Keratinocyte (primary cell): Measurements from ENCODE around the gene TSC22D3. TPM values are rescaled to one million over a fixed set of nuclear protein-coding genes. Genes with fewer than 3 reads are reported as not detected.

ENCODE experiments used
- DNase-seq: peaks from one replicate; pipeline ENCODE4 v3.0.0-alpha.2; 2011; ENCODE audit warnings: low read depth, missing footprints, low spot score
- FAIRE-seq: peaks from 2 replicates; lab custom pipeline; 2011; peaks lifted over from hg19 to GRCh38; lab: Jason Lieb, UNC
- H2AFZ ChIP-seq: 2 replicates; pipeline ENCODE4 v1.6.0; 2012; ENCODE audit warnings: low read length, control low read depth, inconsistent platforms; ENCODE audit not compliant: control insufficient read depth
- H3K27ac ChIP-seq: 2 replicates; pipeline ENCODE4 v1.5.1; 2011; ENCODE audit warnings: low read length; ENCODE audit not compliant: control insufficient read depth, insufficient read depth
- H3K27me3 ChIP-seq: 3 replicates; pipeline ENCODE4 v1.6.0; 2011; ENCODE audit warnings: low read length; ENCODE audit not compliant: control insufficient read depth, insufficient read depth; ENCODE audit errors: extremely low read depth
- H3K36me3 ChIP-seq, 2 experiments: 2 replicates in 1 of 2; 3 replicates in 1 of 2; pipeline ENCODE4 v1.5.1; 2011; ENCODE audit warnings: low read length in 2 of 2, mild to moderate bottlenecking in 1 of 2; ENCODE audit not compliant: control insufficient read depth in 2 of 2, insufficient read depth in 2 of 2; ENCODE audit errors: extremely low read depth in 1 of 2
- H3K4me1 ChIP-seq: 3 replicates; pipeline ENCODE4 v1.5.1; 2011; ENCODE audit warnings: low read length; ENCODE audit not compliant: control insufficient read depth, insufficient read depth; ENCODE audit errors: extremely low read depth
- H3K4me2 ChIP-seq: 3 replicates; pipeline ENCODE4 v1.6.0; 2011; ENCODE audit warnings: low read depth, low read length; ENCODE audit not compliant: control insufficient read depth, insufficient read depth; ENCODE audit errors: extremely low read depth
- H3K4me3 ChIP-seq, 3 experiments: fragments of 200-600 bp in 1 of 3; sonication (generic) in 1 of 3; 2 replicates in 2 of 3; 3 replicates in 1 of 3; pipeline ENCODE4 v1.5.1; 2011 to 2016; ENCODE audit warnings: low read length in 3 of 3, mild to moderate bottlenecking in 3 of 3, control low read depth in 2 of 3, inconsistent platforms in 1 of 3, low read depth in 1 of 3, mixed read lengths in 1 of 3, mixed run types in 1 of 3, moderate library complexity in 1 of 3; ENCODE audit not compliant: control insufficient read depth in 2 of 3, insufficient read depth in 2 of 3; ENCODE audit errors: extremely low read depth in 1 of 3
- H3K79me2 ChIP-seq: 2 replicates; pipeline ENCODE4 v1.6.0; 2012; ENCODE audit warnings: low read length; ENCODE audit not compliant: control insufficient read depth, insufficient read depth
- H3K9ac ChIP-seq: 3 replicates; pipeline ENCODE4 v1.6.0; 2011; ENCODE audit warnings: low read length; ENCODE audit not compliant: control insufficient read depth, insufficient read depth; ENCODE audit errors: extremely low read depth
- H3K9me1 ChIP-seq: 3 replicates; pipeline ENCODE4 v1.6.0; 2011; ENCODE audit warnings: low read length; ENCODE audit not compliant: control insufficient read depth, insufficient read depth; ENCODE audit errors: extremely low read depth
- H3K9me3 ChIP-seq: 2 replicates; pipeline ENCODE4 v1.5.1; 2012; ENCODE audit warnings: low read depth, low read length; ENCODE audit not compliant: control insufficient read depth
- H4K20me1 ChIP-seq: 3 replicates; pipeline ENCODE4 v1.6.0; 2011; ENCODE audit warnings: low read length; ENCODE audit not compliant: control insufficient read depth, insufficient read depth; ENCODE audit errors: extremely low read depth
- CTCF ChIP-seq, 3 experiments: IDR thresholded peaks in 1 of 3; conservative IDR thresholded peaks in 1 of 3; optimal IDR thresholded peaks in 1 of 3; 2 replicates in 2 of 3; 3 replicates in 1 of 3; pipeline versions ENCODE3 to v1.5.1; 2011; ENCODE audit warnings: low read length in 3 of 3, mild to moderate bottlenecking in 3 of 3, moderate library complexity in 2 of 3, control low read depth in 1 of 3, inconsistent platforms in 1 of 3; ENCODE audit not compliant: insufficient read depth in 2 of 3; ENCODE audit errors: extremely low read depth in 1 of 3
- EZH2 ChIP-seq: IDR thresholded peaks from one replicate; pipeline ENCODE4 v1.6.1; 2012; ENCODE audit warnings: inconsistent platforms, mild to moderate bottlenecking, low read length, moderate library complexity
- dilution Hi-C: fragments of 300-500 bp; cut with MboI; formaldehyde crosslinking; loops from one replicate; pipeline ENCODE4 v1.7.0; 2020; ENCODE audit warnings: low sequenced_read_pairs; ENCODE audit not compliant: extremely low pct_ligation_motif_present
- polyA plus RNA-seq, 5 experiments: library from polyadenylated mRNA; depleted of rRNA in 3 of 5; stranded (reverse) in 3 of 5; stranded (forward) in 1 of 5; unstranded in 1 of 5; fragments of >200 nt; gene quantifications; 1 replicate in 1 of 5; 2 replicates in 3 of 5; 3 replicates in 1 of 5; pipeline versions ENCODE4 v1.2.1 to v1.2.3, GENCODE V29; 2011 to 2012; ENCODE audit warnings: missing spikeins in 2 of 5, low read depth in 1 of 5, low replicate concordance in 1 of 5

Gene TSC22D3
- polyA plus RNA-seq, 1 donor (not counting 4 experiments of a cell fraction or from before 2014, with no cell fraction given): 48.5 TPM

- Histone ChIP-seq H3K36me3 (no peaks in the 10 kb centered on the region), H3K9me3 (no peaks in the 10 kb centered on the region), H3K27ac (no peak overlapping the region), H3K4me3 (no peak overlapping the region), H4K20me1 (no peaks in the 10 kb centered on the region), H3K27me3 (no peaks in the 10 kb centered on the region), H3K9ac (no peak overlapping the region), H2AFZ (no peak overlapping the region), H3K4me2 (no peak overlapping the region), H3K9me1 (no peaks in the 10 kb centered on the region), H3K79me2 (no peaks in the 10 kb centered on the region), H3K4me1 (peaks cover 26% of the 10 kb centered on the region)
- TF ChIP-seq EZH2 (no peak), CTCF (optimal IDR thresholded peaks at IDR 0.05 in 1 of 3, IDR thresholded peaks at IDR 0.05 in 1 of 3, conservative IDR thresholded peaks at IDR 0.05 in 1 of 3; ENCODE audit: extremely low read depth in 1 of 3, insufficient read depth in 2 of 3, low read length in 3 of 3) (no peak)
- FAIRE-seq: no peak
- dilution Hi-C loops: no loop called here
- no peak for DNase-seq
Measured at GRCh38 chrX:107739541-107739940, 36.0 kb downstream of the TSC22D3 start.

DNA sequence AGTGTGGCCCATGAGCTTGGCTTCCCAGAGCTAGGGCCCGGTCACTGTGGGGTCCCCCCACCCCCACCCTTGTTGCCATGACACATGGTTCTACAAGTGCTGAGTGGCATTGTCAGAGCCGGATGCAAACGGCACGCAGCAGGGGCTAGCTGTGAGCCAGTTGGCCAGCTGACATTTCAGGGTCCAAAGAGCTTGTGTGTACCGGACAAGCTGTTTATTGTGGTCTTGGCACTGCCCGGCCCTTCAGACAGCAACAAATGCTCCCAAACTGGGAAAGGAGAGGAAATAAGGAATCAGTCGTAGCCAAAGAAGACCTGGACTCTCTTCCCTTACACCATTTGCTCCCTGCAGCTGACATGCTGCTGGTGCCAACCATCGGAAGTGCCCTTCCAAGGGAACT is 36.8 kb downstream of the TSC22D3 start:
- Histone ChIP-seq H3K36me3 (no peaks in the 10 kb centered on the region), H3K4me3 (no peak overlapping the region), H2AFZ (no peak overlapping the region), H3K9ac (no peak overlapping the region), H4K20me1 (no peaks in the 10 kb centered on the region), H3K4me1 (peaks cover 26% of the 10 kb centered on the region), H3K79me2 (no peaks in the 10 kb centered on the region), H3K27me3 (no peaks in the 10 kb centered on the region), H3K27ac (no peak overlapping the region), H3K4me2 (no peak overlapping the region), H3K9me1 (no peaks in the 10 kb centered on the region), H3K9me3 (no peaks in the 10 kb centered on the region)
- no peak for TF ChIP-seq CTCF (optimal IDR thresholded peaks at IDR 0.05 in 1 of 3, IDR thresholded peaks at IDR 0.05 in 1 of 3, conservative IDR thresholded peaks at IDR 0.05 in 1 of 3; ENCODE audit: extremely low read depth in 1 of 3, insufficient read depth in 2 of 3, low read length in 3 of 3)
- no peak for TF ChIP-seq EZH2
- dilution Hi-C loops: no loop called here
- DNase-seq: no peak
- no peak for FAIRE-seq
